T1000 (cell line): ENCODE data around the gene AKT1.
"Not testable (repeated sequence)": the region's sequence is repeated elsewhere in the genome, so short reads cannot be mapped to it uniquely, and the experiment has no call there.

ENCODE experiments used
- DNase-seq: peaks from one replicate; lab custom pipeline; 2025; ENCODE audit warnings: mixed read lengths; lab: John Stamatoyannopoulos, UW

AKT1 gene

DNA sequence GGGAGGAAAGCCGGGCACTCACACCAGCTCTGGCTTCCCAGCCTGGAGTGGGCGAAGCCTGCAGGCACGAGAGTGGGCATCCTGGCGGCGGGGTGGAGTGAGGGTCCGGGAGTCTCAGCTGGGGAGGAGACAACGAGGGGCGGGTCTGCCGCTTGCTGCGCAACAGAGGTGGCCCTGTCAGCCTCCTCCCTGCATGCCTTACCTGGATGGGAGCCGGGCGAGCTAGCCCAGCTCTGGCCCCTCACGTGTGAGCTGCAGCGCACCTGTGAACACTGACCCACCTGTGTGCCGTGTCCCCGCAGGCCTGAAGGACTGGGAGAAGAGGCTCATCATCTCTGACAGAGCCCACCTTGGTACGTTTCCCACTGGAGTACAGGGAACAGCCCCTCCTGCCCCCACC lies 56.5 kb downstream of the AKT1 start:
- DNase-seq: no peak

DNA sequence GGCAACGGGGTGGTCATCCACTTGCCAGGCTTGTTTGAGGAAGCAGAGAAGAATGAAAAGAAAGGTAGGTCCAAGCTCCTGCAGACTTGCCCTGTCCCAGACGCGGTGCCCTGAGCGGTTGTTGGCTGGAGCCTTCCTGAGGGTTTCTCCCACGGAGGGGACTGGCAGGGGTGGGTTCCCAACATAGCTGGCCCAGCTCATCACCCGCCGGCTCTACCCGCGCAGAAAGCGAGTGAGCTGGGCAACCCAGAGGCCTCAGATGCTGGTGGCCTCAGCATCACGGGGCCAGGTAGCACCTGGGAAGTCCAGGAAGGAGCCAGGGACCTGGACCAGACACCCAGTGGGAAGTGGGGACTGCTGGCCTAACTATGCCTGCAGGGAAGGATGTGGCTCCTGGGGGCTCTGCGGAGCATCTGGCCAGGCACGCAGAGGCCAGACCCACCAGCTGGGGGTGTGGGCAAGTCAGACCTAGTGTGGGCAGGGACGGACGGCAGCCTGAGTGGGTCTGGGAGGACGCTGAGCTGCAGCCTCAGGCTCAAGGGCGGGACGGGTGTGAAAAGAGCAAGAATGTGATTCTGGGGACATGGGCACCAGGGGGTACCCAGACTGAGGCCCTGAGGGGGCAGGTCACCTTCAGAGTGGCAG lies 57.1 kb downstream of the AKT1 start:
- no peak for DNase-seq

DNA sequence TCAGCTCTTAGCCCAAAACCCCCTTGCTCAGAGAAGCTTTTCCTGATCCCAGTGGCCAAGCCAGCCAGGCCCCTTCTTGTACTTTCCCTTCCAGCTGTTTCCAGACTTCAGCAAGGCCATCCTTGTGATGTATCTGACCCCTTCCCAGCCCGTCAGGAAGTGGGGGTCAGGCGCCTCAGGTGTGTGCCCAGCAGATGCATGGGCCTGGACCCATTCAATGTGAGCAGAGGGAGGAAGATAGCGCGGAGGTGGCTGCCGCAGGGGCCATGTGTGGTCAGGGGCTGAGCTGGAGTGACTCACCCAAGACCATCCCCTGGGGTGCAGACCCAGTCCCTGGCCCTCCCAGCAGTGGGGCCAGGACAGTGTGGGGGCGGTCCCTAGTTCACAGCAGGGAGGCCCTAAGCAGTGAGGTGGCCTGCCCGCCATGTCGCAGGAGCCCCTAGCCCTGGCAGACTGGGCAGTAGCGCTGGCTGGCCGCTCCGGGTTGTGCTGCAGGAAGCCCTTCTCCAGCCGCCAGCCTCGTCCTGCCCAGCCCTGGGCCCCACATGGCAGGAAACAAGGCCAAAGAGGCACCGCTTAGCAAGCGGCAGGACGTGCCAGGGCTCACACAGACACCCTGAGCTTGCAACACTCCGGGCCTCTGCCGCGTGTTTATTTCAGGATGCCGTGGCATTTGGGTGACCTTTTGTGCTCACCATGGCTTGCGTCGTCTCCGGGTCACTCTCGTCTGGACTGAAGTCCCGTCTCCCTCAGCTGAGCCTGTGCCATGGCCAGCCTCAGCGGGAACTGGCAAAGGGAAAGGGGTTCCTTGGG lies 59.5 kb downstream of the AKT1 start:
- no peak for DNase-seq

DNA sequence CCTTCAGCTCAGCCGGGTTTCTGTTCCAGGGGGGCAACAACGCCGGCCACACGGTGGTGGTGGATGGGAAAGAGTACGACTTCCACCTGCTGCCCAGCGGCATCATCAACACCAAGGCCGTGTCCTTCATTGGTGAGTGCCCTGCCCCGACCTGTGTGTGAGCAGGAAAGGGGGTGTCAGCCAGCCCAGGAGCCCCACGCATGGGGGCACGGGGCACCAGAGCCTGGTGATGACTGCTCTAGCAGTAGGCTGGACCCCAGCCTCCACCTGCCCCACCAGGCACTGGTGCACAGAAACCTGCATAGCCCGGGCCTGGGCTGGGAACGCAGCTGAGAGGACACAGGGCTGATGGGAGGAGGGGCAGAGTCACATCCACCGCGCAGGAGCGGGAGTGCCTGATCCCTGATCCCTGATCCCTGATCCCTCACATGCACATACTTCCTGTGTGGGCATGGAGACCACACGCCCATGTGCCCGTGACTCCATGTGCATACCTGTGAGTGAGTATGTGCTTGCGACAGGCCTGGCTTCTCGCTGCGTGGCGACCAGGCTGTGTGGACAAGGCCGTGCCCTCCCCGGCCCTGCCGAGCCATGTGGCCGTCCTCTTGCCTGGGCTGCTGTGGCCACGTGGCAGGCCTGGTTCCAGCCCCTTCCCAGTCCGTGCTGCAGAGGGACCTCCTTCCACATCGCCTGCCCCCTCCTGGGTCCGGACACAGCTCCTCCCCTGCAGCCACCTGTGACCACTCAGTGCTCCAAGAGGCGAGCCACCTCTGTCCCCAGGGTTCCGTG lies 60.4 kb downstream of the AKT1 start:
- no peak for DNase-seq

DNA sequence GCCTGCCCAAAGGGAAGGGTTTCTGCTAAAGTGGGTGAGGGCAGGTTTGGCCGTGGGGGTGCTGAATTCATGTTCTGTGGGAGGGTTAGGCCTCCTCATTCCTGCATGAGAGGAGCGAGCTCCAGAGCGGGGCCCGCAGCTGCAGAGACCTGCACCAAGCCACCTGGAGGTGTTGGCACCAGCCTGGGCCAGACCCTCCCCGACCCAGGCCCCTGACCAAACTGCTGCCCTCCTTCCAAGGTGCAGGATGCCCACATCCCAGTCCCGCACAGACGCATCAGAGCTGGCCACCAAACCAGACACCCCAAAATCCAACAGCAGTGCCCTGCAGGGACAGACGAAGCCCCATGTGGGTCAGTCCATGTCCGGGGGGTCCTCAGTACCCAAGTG lies 61.0 kb downstream of the AKT1 start:
- no peak for DNase-seq

DNA sequence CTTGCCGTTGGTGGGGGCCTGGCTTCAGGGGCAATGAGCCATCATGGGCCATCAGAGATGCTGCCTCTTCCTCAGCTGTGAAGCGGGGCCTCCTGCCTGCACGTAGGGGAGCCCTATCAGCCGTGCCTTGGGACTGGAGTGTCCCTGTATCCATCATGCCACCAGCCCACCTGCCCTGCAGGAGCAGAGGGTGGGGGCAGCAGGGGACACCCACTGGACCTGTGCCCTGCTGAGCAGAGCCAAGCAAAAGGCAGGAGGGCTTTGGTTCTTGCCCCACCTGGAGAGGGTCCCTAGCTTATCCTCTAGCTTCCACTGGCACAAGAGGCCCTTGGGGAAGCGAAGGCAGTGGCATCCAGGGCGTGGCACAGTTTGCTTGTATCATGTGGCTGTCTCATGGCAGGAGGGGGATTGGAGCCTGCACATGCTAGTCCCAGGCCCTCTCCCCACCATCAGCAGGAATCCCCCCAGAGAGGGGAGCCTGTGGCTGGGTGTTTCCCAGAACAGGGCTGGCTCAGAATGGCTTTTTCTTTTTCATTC lies 61.4 kb downstream of the AKT1 start:
- DNase-seq: no peak

DNA sequence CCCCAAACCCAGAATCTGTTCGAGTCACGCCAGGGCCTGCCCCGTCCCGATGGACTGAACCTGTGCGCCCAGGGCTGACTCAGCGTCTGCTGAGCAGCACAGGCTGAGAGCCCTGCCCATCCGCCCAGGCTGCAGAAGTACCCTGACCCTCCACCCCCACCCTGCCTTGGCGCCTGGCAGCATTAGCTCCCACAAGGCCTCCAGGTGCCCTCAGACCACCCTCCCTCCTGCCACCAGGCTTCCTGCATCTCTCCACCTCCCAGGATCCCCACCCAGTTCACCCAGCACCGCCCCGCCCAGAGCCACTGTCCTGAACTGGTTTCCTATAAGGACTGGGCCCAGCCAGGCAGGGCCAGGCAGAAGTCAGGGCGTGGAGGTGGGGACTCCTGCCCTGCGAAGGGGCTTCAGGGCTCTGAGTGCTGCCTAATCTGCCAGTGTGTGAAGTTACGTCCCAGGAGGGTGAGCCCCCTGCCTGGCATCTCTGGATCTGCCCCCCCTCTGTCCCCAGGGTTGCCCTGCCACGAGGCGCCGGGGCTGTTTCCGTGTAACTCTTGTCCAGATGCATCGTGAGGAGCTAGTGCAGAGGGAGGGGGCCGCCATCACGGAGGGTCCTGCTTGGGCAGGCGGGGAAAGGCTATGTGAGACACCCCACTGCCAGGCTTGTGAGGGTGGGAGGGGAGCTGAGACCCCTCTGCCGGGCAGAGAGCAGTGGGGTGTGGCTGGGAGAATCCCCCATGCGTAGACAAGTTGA lies 62.4 kb downstream of the AKT1 start:
- DNase-seq: no peak

DNA sequence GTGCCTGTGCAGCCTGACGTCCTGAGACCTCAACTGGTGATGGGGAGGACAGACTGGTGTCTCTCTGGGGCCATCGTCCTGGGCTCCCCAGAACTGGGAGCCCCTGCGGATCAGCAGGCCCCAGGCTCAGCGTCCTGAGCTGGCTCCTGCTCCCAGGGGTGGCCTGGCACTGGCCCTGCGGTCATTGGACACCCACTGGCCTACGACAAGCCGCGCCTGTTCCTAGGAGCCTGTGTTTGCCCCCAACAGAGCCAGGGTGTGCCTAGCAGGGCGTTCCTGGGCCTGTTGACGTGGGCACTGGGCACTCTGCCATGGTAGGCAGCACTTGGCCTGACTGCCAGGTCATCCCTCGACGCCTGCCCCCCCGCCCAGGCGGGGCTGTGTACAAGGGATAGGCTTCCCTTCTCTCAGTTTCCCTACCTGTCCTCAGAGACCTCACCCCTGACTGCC lies 63.2 kb downstream of the AKT1 start:
- DNase-seq: no peak

DNA sequence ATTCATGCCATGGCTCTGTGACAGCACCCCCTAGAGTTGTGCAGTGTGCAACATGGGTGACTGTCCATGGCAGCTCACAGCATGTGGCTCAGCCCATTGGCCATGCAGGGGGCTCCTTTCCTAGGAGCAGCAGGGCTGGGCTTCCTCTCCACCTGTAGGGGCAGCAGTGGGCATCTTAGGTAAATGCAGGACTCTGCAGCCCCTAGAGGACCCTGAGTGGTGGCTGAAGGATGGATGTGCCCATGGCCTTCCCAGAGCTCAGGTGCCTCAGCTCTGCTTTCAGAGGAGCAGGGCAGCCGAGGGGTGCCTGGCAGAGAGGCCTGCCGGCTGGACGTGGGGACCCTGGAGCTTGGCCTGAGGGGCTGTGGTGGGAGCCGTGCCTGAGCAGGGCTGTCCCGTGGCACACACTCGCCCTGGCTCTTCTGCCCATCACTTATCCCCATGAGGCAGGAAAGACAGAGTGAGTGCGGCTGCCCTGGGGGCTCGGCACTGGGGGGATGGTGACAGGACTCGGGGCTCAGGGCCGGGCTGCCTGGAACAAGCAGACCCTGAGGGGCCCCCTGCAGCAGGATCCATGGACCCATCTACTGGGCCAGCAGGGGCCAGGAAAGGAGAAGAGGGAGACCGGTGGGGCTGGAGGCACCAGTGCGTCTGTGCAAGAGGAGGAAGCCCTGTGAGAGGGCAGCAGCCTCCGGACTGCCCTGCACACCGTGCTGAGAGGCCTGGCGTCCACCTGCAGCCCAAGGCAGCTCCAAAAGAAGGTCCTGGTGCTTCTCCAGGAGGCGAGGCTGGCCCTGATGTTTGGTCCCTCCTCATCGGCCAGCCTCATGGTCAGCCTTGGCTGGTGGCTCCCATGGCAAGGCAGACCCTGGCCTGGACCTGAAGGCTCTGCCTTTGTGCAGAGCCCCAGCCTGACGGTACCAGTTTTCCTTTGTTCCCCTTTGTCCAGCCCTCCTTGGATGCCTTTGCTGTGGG lies 63.9 kb downstream of the AKT1 start:
- DNase-seq: no peak

DNA sequence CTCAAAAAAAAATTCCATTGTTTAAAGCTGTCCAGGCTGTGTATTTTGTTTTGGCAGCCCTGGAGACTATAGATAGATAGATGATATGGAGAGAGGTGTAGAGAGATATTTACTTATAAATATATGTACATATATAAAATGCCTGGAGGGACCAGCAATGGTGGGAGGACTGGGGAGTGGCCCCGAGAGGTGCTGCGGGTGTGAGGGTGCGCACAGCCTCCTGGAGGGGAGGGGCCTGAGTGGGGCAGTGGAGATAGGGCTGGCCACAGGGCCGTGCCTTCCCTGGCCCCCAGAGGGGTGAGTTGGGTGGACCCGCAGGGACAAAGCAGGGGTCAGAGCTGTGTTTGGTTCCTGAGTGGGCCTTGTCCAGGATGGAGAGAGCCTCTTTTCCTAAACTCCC lies 65.1 kb downstream of the AKT1 start:
- DNase-seq: no peak

DNA sequence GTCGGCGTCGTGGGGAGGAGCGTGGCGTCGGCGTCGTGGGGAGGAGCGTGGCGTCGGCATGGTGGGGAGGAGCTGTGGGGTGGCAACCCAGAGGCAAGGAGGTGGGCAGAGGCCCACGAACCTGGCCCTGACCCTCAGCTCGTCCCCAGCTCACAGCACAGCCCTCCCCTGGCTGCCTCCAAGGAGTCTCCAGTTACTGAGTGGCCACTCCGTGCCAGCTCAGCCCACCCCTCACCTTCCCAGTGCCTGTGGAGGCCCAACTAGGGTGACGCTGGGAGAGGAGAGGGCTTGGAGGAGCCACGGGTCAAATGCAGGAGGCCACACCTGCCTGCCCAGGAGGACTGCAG lies 65.7 kb downstream of the AKT1 start:
- no peak for DNase-seq

DNA sequence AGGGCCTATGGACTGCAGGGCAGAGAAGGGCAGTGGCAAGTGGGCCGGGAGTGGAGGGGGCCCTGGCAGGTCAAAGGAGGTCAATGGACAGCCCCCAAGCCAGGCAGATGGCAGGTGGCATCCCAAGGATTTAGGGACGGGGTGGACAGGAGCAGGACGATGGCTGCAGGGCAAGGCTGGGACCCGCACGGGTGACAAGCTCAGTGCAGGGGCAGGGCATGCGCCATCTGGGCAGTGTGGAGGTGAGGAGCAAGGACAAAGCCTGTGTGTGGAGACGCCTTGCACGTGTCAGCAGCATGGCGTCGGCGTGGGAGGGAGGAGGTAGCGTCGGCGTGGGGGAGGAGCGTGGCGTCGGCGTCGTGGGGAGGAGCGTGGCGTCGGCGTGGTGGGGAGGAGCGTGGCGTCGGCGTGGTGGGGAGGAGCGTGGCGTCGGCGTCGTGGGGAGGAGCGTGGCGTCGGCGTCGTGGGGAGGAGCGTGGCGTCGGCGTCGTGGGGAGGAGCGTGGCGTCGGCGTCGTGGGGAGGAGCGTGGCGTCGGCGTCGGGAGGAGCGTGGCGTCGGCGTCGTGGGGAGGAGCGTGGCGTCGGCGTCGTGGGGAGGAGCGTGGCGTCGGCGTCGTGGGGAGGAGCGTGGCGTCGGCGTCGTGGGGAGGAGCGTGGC lies 66.2 kb downstream of the AKT1 start:
- not testable (repeated sequence) for DNase-seq

DNA sequence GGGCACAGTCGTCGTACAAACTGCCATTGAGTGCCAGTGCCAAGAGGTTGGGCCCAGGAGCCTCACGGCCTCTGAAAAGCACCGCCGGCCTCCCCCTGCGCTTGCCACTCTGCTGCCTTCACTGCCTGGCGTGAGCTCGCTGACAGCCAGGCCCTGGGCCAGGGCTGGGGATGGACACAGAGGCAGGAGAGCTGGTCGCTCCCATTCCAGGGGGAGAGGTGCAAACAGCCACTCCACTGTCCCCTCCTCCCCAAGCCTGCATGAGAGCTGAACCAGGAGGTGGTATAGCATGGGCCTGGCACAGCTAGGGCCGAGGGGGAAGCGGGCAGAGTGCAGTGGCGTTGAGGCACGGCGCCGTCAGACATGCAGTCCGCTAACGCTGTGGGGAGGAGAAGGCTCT lies 66.9 kb downstream of the AKT1 start:
- DNase-seq: no peak

DNA sequence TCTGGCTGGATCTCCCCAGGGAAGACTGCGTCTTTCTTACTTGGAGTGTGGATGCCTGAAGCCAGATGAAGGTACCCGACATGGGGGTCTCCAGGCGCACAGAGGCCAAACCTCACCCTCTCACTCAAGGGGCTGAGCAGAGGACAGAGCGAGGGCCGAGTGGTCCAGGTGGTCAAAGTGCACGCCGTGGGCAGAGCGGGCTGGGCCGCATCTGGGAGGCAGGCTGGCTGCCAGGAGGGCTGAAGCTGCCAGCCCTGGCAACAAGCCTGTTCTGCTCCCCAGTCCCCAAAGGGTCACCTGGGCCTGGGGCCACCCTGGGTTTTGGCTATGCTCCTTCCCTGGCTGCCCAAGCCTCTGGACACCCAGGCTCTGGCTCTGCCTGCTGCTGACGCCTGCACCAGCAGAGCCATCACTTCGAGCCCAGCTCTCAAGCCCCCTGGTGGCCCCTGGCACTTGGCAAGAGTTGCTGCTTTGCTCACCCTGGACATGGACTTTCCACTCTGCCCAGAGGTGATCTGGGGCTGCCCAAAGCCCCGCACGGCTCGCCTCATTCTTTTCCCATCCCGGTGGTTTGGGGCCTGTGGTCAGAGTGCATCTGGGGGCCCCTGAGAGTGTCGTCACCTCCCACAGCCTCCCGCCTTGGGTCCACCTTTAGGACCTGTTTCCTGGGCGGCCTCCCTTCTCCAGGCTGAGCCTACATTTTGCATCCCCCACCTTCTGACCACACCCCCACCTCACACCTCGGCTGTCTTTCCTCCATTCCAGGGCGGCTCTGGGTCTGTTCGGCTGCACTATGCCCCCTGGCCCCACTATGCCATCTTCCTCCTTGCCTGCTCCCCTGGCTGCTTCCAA lies 68.7 kb downstream of the AKT1 start:
- DNase-seq: no peak

DNA sequence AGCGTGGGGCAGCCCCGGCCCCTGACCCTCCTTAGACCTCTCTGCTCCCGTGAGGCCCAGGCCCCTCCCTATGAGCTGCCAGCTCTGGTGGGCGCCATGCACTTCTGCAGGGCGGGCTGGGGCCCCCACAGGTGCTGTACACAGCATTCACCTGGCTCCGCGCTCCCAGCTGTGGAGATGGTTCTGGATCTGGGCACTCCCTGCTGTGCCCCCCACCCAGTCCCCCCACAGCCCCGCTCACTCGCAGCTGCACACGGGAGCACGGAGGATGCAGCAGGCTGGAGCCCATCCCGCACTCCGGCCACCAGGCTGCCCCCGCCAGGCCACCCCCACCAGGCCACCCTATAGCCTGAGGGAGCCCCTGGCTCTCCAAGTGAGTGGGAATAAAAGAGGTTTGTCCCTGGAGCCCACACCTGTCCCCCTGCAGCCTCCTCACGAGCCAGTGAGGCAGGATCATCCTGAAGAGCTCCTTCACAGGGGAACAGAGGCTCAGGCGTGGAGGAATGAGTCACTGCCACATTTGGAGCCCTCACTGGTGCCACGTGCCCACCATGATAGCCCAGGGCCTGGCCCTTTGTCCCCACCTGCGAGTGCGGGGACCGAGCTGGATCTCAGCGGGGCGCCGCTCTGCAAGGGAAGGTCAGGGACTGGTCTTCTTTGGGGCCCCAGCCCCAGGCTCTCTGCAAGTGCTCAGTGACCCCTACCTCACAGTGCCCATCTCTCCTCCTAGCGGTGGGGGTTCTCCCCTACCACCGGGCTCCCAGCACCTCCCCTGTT lies 69.6 kb downstream of the AKT1 start:
- DNase-seq: no peak

DNA sequence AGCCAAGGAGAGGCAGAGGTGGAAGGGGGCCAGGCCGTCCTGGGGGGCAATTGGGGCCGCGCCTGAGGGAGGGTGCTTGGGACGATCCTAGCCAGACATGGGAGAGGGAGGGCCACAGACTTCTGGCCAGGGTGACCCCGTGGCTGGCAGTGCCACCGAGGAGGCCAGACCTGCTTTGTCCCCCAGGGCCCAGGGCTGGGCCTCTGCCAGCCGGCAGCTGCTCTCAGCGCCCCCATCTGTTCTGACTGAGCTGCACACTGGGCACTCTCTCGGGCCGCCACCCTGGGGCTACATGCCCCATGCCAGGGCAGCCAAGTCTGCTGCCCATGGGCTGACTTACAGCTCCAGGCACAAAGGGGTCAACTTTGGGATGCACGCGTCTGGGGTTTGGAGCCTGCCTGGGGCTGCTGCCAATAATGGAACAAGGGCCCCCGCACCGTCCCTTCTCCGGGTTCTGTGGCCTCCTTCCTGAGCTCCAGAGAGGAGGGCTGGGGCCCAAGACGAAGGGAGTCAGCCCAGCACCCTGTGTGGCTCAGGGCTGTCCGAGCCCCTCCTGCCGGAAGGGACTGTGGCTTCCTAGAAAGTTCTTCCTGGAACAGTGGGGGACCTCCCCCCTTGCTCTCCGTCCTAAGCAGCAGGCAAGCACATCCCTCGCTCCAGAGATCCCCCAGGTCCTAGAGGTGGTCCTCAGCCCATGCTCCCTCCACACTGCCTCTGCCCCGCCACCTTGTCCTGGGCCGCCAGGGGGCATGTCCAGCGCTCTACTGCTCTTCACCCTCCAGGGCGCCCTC lies 70.4 kb downstream of the AKT1 start:
- DNase-seq: no peak

DNA sequence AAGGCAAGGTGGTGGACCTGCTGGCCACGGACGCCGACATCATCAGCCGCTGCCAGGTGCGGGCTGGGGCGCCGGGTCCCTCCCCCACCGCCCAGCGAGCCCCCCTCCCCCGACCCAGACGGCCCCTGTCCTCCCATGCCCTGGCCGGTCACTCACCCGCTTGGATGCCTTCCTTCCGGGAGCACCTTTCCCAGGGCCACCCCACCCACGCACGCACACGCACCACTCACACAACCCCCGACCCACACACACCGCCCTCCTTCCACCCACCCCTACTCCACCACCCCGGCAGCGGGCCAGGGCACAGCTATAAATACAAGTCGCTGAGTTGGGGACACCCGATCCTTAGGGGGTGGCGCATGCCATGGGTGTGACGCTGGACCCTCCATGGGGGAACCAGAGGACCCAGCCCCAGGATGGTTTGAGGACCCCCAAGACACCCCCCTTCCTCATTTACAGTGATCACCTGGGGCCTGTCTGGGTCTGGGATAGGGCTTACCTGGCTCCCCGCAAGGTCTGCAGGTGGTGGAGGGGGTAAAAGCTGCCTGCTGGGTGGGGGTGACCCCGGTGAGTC lies 71.1 kb downstream of the AKT1 start:
- DNase-seq: no peak
